Daoy (cell line): Measurements from ENCODE around the gene CR2. TPM values are rescaled to one million over a fixed set of nuclear protein-coding genes. Genes with fewer than 3 reads are reported as not detected.
A peak's percentile ranks its signal among the peaks of the same experiment; 100 is the strongest.
"Not testable (repeated sequence)": the region's sequence is repeated elsewhere in the genome, so short reads cannot be mapped to it uniquely, and the experiment has no call there.

Experiments used
- DNase-seq: peaks from one replicate; pipeline ENCODE4 v3.0.0-alpha.2; 2015; ENCODE audit warnings: low read depth
- total RNA-seq: library from RNA; depleted of rRNA; stranded (reverse); fragments of >200 nt; shearing (Covaris generic); gene quantifications from 2 replicates; pipeline ENCODE4 v1.2.3, GENCODE V29; 2014

The CR2 gene
- total RNA-seq, 1 experiment from 2014 or later: 0.29 TPM

DNA sequence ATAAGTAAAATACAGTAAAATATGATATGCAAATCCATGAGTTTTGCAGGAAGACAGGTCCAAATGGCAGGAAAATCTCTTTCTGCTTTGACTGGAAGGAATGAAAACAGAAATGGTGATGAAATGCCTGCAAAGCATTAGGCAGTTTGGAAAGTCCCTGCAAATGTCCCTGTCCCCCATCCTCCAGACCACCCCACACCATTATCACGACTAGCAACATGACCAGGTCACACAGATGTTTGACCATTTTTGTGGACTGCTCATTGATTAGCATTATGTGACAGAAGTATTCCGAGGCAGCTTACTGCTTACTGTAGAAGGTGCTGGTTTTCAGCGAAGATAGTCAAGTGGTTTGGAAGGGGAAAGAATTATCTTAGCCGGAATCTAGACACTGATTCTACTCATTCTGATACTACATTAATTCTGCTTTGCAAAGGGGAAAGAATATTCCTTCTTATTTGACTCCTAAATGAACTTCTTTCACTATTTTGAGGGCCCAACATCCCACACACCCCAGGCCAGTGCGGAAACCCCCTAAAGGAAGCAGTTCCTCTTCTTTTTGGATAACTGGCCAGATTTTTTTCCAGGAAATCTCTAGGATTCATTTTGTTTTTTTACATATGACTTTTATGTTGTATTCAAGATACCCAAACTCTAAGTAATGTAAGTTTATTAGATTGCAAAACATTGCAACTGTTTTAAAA, 9.5 kb upstream of the CR2 start:
- DNase-seq: no peak

DNA sequence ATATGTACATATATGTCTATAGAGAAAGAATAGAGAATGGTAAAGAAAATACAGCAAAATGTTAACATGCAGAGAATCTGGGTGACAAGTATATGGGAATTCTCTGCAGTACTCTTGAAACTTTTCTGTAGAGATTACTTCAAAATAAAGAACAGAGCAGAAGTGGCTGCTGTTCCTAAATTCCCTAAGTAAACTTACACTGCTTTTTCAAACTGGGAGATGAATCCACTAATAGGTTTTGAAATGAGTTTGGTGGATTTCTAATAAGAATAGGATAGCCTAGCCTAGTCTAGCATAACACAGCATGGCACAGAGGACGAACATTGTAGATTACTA, 450 bp upstream of the CR2 start:
- DNase-seq: no peak

DNA sequence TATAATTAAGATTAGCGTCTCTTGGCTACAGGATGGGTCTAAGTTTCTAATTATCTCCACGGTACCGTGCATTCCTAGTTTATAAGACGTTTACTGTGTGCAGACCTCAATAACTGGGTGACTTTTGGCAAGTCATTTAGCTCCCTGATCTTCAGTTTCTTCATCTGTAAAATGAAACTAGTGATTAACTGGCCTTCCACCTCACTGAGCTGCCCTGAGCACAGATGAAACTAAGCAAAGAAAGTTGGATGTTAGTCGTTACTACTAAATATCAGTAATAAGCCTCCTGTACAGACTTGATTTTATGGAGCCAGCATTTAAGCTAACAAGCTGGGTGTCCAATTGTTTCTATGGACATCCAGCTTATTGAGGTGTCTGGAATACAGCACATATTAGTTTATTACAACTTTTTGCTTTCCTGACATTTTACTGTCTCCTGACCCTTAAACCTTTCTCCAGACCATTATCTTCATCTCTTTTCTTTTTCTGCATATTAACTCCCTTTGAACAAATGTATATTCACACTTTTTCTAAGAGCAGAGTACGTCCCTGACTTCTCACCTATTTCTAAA, 1.1 kb downstream of the CR2 start:
- DNase-seq: no peak

DNA sequence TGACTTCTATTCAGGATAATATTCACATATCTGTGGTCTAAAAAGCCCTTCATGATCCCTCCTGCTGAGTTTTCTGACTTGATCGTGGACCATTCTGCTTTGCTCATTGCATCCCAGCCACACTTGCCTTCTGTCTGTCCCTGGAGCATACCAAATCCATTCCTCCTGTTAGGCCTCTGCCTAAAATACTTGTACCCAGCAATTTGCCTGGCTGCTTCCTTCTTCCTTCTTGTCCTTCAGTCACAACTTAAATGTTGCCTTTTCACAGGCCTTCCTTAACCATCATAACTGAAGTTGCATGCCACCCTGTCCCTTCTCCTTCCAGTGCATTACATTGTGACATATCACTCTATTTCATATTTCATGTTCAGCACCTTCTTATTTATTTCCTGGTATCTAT, 4.3 kb downstream of the CR2 start:
- no peak for DNase-seq

DNA sequence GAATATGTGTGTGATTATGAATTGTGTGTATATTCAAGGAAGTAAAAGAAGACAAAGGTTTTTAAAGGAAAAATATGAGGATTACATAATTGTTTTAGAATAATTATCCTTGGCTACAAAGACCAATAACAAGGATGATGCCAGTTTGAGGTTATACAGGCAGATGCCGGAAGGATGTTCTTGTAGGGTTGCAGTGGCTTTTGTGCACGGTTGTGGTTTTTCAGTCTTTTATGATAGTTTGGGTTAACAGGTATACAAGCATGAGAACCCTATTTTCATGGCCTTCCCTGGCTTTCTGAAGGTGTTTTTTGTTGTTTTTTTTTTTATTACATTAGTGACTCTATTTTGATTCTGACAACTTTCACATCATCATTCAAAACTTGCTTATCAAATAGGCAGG, 4.9 kb downstream of the CR2 start:
- no peak for DNase-seq

DNA sequence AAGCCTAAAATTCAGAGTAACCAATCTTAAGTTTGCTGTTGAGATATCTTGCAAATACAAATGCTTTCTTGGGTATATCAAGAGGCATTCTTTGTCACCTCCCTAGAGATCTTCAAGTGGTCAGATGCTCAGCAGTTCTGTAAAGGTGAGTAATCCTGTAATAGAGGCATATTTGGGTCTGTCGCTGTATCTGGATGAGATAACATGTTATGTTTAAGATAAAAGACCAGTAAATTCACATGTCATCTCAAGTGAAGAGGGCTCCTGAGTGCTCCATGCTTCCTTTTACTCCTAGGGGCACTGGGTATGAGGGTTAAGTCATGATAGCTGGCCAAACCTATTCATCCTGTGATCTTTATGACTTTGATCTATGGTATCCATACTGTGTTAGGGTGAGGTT, 7.5 kb downstream of the CR2 start:
- DNase-seq: peak; percentile 26

DNA sequence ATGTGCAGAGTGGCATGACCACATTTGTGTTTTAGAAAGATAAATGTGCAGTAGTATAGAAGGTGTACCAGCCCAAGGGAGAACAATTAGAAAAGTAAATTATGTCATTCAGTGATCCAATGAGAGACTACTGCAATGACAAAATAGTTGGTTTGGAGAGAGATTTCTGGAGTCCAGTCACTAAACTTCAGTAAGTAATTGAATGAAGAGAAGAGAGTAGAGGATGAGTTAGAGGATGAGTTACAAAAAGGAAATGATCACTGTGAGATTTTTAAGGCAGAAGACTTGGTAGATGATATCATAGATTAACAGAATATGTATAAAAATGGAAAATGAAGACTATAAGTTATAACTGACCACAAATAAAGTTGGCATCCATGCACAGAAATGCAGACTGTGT, 8.4 kb downstream of the CR2 start:
- DNase-seq: no peak

DNA sequence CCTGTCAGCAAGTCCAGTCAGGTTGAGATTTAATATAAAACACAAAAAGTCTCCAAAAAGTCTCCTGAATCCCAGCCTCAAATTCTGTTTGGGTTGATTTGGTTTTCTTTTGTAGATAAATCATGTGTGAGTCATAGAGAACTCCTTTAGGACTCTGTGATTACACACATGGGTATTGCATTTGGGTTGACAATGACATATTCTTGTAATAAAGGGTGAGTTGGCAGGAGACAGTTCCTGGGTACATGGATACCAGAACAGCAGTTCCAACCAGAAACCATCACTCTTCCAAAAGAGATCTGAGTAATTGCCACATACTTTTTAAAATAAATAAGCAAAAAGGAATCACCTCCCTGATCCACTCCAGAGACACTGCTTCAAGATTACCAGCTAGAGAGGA, 8.9 kb downstream of the CR2 start:
- DNase-seq: peak; percentile 70

DNA sequence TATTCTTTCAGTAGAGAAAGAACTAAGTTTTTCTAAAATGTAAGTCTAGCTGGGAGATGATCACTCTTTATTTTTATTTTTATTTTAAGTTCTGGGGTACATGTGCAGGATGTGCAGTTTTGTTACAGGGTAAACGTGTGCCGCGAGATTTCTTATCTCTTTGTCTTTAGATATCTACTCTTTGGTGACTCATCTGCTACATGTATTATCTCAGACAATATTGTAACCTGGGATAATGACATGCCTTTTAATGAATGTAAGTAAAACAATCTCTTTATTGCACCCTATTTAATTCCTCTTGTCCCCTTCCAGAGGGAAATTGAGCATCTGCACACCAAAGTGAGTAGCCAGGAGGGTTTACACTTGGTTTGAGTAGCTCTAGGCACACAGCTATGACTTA, 9.4 kb downstream of the CR2 start:
- DNase-seq: no peak

DNA sequence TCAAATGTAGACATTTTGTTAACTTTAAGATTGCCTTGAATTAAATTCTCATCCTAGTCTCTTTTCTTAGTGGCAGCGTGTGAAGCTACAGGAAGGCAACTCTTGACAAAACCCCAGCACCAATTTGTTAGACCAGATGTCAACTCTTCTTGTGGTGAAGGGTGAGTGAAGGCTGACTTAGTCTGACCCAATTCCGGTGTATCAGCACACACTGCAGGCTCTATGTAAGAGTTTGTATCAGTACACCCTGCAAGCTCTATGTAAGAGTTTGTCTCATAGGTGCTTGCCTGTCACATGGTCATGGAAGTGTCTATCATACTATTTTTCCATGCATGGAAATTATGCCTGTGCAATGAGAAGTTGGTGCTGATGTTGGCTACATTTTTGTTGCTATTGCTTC, 16.8 kb downstream of the CR2 start:
- DNase-seq: no peak

DNA sequence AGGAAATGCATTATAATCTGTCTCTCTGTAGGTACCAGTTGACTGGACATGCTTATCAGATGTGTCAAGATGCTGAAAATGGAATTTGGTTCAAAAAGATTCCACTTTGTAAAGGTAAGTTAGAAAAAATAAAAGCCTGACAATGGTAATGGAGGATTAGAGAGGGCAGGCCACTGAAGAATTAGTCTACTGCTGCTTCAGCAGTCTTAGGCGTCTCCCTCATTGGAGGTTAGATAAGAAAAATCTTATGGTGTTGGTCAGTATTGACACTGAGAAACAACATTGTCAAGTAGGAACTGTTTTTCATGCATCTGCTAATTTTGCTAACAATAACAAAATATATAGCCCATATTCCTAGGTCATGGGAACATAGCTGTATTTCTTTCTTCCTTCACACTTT, 20.1 kb downstream of the CR2 start:
- no peak for DNase-seq

DNA sequence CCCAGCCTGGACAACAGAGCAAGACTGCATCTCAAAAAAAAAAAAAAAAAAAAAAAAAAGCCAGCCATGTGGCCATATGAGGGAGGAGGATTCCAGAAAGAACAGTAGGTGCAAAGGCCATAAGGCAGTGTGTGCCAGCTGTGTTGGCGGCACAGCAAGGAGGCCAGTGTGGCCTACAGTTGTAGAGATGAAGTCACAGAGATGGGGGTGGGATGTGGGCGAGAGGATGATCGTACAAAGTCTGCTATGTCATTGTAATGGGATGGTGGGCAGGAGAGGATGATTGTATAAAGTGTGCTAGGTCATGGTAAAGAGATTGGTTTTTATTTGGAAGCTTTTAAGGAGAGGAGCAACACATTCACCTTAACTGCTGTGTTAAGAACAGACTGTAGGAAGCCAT, 32.1 kb downstream of the CR2 start:
- DNase-seq: no peak

DNA sequence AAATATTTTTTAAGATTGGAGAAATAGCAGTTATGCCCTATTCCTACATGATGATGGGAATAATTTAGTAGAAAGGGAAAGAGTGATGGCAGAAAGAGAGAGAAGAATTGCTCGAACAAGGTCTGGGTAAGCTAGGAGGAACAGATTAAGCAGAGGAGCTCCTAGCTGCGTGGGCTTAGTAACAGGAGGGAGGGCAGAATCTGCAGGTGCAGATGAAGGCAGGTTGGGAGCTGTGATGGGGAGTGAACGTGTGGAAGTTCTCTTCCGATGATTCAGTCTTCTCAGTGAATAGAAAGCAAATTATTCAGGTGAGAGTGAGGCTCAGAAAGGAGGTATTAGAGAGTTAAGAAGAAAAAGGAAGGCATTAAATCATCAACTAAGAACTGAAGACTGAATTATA, 33.5 kb downstream of the CR2 start:
- no peak for DNase-seq

DNA sequence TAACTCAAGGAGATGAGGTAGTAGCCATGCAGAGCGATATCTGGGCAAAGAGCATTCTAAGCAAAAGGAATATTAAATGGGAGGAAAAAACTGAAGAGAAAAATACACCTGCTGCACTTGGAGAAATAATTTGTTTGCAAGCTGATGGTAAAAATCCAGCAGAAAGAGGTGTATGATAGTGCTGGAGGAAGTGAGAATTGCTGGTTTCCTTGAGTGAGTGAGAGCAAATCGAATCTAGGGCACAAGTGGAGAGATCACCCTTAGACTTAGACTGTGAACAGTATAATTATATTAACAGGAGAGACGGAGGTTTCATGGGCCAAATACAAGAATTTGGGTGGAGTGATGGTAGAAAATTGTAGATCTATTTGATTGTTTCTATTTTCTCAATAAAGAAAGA, 39.1 kb downstream of the CR2 start:
- DNase-seq: no peak

DNA sequence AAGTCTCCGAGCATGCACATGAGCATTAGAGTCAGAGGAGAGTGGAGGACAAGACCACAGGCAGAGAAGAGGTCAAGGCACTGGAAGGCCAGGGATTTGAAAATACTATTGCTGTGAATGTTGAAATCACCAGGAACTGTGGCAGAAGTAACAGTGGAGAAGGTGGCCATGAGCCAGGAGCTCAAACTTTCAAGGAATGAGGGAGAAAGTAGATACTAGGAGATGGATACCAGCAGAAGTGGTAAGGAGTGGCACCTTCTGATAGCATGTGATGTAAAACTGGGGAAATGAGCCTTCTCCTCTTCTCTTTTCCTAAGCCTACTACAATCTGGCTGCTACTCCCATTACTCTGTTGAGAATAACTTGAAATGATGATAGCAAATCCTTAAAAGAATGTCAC, 40.0 kb downstream of the CR2 start:
- no peak for DNase-seq

DNA sequence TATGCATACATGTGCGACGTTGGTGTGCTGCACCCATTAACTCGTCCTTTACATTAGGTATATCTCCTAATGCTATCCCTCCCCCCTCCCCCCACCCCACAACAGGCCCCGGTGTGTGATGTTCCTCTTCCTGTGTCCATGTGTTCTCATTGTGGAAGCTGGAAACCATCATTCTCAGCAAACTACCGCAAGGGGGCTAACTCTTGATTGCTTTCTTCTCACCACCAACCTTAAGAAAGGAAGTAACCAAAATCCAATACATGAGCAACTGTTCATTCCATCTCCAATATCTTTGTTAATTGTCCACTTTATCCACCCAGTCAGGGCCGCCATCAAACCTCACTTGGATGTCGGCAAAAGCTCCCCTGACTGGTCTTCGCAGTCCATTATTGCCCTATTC, 41.2 kb downstream of the CR2 start:
- not testable (repeated sequence) for DNase-seq

DNA sequence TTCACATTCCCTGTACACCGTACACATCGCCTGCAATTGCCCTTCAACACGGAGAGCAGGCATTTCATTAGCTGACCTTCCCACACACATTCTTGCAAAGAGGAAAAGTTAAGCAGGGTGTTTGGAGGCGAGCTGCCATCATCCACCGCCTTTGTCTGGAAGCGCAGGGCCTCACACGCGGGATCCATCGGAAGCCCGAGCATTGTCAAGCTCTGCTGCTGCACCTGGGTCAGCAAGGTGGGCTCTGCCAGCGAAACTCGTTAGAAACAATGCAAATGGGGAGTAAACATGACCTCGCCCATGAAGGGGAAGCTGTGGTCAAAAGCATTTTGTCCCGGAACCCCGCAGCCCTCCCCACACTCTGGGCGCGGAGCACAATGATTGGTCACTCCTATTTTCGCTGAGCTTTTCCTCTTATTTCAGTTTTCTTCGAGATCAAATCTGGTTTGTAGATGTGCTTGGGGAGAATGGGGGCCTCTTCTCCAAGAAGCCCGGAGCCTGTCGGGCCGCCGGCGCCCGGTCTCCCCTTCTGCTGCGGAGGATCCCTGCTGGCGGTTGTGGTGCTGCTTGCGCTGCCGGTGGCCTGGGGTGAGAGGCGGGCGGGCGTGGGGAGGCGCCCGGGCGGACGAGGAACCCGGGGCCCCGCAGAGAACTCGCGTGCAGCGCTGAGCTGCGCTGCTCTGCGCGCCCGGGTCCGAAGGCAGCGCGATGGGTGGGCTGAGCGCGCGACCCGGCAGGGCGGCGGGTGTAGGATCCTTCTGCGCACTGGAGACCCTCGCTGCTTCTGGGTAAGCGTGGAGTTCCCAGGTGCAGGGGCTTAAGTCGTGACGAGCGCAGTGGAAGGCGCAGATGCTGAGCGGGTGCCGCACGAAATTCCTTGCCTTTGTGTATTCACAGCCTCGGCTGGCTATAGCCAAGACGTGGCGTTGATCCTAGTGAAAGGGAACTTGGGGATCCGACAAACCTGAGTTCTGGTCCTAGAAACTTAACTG, 42.0 kb downstream of the CR2 start, which contains the start of gene CR1:
CR1 (plus strand) TSS at position 357 of the 992 bp plus-strand sequence; CDS start at position 468, 111 bp downstream.
- DNase-seq: peak; percentile 21

DNA sequence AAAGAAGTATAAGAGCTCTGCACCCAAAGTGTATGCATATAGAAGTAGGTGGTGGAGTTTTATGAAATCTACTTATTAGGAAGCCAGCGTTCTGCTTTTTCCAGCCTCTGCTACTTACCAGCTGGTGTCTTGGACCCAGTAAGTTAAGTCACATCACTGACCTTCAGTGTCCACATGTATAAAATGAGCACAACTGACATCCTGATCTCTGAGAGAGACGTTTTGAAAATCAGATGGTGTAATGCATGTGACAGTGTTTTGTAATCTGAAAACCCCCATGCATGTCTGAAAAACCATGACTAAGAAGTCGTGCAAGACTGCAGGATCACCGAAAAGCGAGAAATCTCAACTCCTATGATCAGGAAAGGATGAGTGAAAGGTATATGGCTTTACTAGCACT, 43.8 kb downstream of the CR2 start:
- no peak for DNase-seq

DNA sequence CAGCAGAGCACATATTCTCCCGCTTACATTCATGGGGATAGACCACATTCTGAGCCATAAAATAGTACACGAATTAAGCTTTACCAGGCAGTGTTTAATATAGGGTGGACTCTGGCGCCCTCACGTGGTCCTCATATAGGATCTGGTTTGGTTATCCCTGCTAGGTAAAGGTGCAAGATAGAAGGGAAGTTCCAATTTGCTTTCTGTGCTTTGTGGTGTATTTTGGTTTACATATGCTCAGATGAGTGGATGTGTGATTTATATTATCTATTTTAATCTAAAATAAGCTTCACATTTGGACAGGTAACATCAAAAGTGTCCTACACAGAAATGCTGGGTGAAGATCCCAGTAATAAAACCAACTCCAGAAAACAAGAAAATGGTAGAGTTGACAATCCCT, 45.4 kb downstream of the CR2 start:
- DNase-seq: peak; percentile 75

DNA sequence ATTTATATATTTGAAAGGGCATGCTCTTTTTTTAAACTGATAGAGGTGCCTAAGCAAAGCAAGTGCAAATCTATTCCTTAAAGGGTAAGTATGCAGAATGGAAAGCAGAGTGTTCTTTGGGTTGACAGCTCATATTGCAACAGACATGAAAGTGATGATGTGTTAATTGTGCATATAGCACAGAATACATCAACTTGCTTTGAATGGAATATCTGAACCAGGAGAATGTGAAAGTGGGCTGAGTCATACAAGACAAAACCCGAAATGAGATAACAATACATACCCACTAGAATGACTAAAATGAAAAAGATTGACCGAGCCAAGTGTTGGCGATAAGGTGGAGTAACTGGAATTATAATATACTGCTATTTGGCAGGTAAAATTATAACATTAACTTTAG, 46.2 kb downstream of the CR2 start:
- DNase-seq: no peak

DNA sequence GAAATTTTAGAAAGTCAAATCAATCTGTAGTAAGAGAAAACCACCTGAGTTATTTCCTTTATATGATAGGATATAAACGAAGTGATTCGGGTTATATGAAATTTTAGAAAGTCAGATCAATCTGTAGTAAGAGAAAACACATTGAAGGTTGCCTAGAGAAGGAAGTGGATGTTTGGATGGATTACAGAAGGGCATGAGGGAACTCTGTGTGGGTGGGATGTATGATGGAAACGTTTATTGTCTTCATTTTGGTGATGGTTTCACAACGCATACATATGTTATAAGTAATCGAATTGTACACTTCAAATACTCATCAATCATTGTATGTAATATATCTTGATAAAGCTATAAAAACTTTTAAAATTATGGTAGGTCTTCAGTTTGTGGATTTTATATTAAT, 46.9 kb downstream of the CR2 start:
- DNase-seq: no peak

DNA sequence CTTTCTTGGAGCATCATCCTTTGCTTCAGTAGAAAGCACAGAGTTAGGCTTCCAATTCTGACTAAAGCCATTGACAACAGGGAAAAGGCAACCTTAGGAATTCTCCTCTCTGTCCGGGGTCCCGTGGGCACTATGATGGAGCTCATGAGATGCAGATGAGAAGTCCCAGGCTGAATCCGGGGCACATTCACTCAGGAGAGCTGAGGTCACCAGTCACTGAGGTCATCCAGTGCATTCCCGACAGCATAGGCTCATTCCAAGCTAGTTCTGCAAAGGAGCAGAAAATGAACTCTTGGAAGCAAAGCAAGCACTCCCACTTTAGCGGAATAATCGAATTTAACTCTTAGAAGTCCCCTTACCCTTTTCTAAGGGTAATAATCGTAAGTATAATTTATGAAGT, 48.6 kb downstream of the CR2 start:
- DNase-seq: peak; percentile 10

DNA sequence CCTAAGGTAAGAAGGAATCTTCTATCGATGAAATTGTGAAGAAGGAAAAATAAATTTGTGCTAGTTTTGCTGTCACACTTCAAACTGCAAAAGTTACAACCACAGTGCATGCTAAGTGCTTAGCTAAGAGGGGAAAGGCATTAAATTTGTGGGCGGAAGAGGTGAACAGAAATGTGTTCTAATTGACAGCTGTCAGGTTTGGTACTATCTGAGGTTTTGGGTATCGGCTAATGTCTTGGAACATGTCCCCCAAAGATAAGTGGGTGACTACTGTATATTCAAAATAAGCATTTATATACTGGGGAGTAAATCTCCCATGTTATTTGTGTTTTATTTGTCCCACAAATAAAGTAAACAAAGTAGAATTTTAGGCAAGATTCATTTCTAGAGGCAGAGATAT, 49.8 kb downstream of the CR2 start:
- no peak for DNase-seq
